ENCODE results near the gene LHX2.

GRCh38 chr9:123974471-123974870, 37.1 kb upstream of the LHX2 start:
- TF ChIP-seq REST (IDR thresholded peaks at IDR 0.05; ENCODE audit: low read depth, low read length) (no peak), CTCF (IDR thresholded peaks at IDR 0.05) (no peak), NRF1 (IDR thresholded peaks at IDR 0.05; ENCODE audit: low read depth, low read length) (no peak), POLR2AphosphoS5 (IDR thresholded peaks at IDR 0.05; ENCODE audit: low read depth, low read length) (no peak), JUND (IDR thresholded peaks at IDR 0.05) (no peak)
